CD4-positive, CD25-positive, alpha-beta regulatory T cell (primary cell): ENCODE results near the gene MRGPRG. TPM values are rescaled to one million over a fixed set of nuclear protein-coding genes. Genes with fewer than 3 reads are reported as not detected.

Experiments
- ATAC-seq, 2 donors: fragments of 150-1000 bp; cut with Tn5 transposase; one replicate each; pipeline ENCODE4 v1.10.0; 2021; ENCODE audit warnings: low read depth in 2 of 2, moderate number of reproducible peaks in 2 of 2, moderate library complexity in 1 of 2
- DNase-seq, 3 donors: peaks; one replicate each; pipeline versions ENCODE4 v3.0.0 to v3.0.0-alpha.2; 2012 to 2022; ENCODE audit warnings: mixed read lengths in 1 of 3
- H3K27ac ChIP-seq: one replicate; pipeline ENCODE4 v1.7.0; 2013; ENCODE audit warnings: mild to moderate bottlenecking, low read length; ENCODE audit not compliant: insufficient read depth, poor library complexity, severe bottlenecking
- H3K27me3 ChIP-seq: one replicate; pipeline ENCODE4 v1.7.0; 2013; ENCODE audit warnings: low read length; ENCODE audit not compliant: control insufficient read depth, insufficient read depth
- H3K36me3 ChIP-seq: one replicate; pipeline ENCODE4 v1.7.0; 2013; ENCODE audit warnings: mild to moderate bottlenecking, low read length, moderate library complexity; ENCODE audit not compliant: control insufficient read depth, insufficient read depth
- H3K4me1 ChIP-seq: 2 replicates; pipeline ENCODE4 v1.7.0; 2013; ENCODE audit warnings: mild to moderate bottlenecking, low read length; ENCODE audit not compliant: insufficient read depth, control insufficient read depth, poor library complexity, severe bottlenecking
- H3K4me3 ChIP-seq: one replicate; pipeline ENCODE4 v1.7.0; 2013; ENCODE audit warnings: low read depth, mild to moderate bottlenecking, low read length, moderate library complexity
- H3K9me3 ChIP-seq, 2 experiments: 1 replicate in 1 of 2; 2 replicates in 1 of 2; pipeline ENCODE4 v1.7.0; 2013; ENCODE audit warnings: low read length in 2 of 2, mild to moderate bottlenecking in 1 of 2, moderate library complexity in 1 of 2; ENCODE audit not compliant: control insufficient read depth in 2 of 2
- H3K27ac Mint-ChIP-seq, 3 donors: one replicate each; pipeline ENCODE4 v1.8.0; 2020 to 2022; ENCODE audit warnings: mild to moderate bottlenecking in 3 of 3, mixed read lengths in 3 of 3, moderate library complexity in 2 of 3
- H3K27me3 Mint-ChIP-seq: one replicate; pipeline ENCODE4 v1.8.0; 2022; ENCODE audit warnings: mild to moderate bottlenecking, mixed read lengths
- H3K36me3 Mint-ChIP-seq: one replicate; pipeline ENCODE4 v1.8.0; 2020; ENCODE audit warnings: mixed read lengths
- H3K4me1 Mint-ChIP-seq, 4 donors: one replicate each; pipeline ENCODE4 v1.8.0; 2020 to 2022; ENCODE audit warnings: mixed read lengths in 4 of 4, mild to moderate bottlenecking in 1 of 4
- H3K4me3 Mint-ChIP-seq, 4 donors: one replicate each; pipeline ENCODE4 v1.8.0; 2020 to 2022; ENCODE audit warnings: mild to moderate bottlenecking in 4 of 4, mixed read lengths in 4 of 4, moderate library complexity in 3 of 4
- H3K9me3 Mint-ChIP-seq, 7 donors: one replicate each; pipeline ENCODE4 v1.8.0; 2020 to 2022; ENCODE audit warnings: mixed read lengths in 7 of 7, mild to moderate bottlenecking in 3 of 7, moderate library complexity in 2 of 7
- polyA plus RNA-seq, 4 donors: library from polyadenylated mRNA; unstranded; fragments of 300-500 nt; fragmentation: Illumina TruSeq; gene quantifications; one replicate each; pipeline ENCODE4 v1.2.3, GENCODE V29; 2021
- total RNA-seq: library from RNA; stranded (reverse); gene quantifications from one replicate; pipeline ENCODE4 v1.2.3, GENCODE V29; 2022

Gene MRGPRG
- total and polyA plus RNA-seq, 5 donors from 2014 or later = not detected

GRCh38 chr11:3223932-3224381, 5.3 kb upstream of the MRGPRG start:
- H3K27me3 Mint-ChIP-seq = no peaks in the 10 kb centered on the region
- no peak for ATAC-seq

DNA sequence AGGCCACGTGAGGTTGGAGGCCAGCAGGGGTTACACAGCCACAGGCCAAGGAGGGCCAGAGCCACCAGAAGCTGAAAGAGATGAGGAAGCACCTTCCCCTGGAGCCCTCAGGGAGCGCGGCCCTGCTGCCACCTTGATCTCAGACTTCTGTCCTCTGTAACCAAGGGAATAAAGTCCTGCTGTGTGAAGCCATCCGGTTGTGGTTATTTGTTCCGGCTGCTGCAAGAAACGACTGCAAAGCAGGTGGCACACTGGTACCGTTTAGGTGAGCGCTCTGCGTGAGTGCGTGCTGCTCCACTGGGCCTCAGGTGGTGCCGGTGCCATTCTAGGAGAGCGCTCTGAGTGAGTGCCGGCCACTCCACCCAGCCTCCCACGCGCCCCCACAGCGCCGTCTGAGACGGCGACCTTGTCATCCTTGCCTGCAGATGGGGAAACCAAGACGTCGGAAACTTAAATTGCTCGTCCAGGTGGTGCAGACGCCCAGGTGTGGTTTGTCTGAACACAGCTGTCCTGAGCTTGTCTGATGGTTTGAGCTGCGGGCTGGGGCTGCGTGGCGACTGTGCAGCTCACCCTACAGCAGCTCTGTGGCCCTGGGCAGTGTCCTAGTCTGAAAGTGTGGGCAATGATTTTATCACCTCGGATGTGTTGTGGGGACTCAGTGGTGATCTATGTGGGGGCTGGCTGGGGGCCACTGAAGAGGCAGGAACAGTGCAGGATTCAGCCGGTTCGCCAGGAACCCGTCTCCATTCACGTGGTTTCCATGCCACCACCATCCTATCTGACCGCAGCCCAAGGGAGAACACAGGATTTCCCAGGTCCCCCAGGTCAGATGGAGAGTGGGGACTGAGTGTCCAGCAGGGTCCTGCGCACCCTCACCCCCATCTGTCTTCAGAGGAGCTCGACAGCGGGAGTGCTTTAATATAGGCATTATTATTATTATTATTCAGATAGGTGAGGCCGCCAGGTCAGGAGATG, 4.6 kb upstream of the MRGPRG start:
- H3K36me3 ChIP-seq = no peaks in the 10 kb centered on the region
- H3K4me1 Mint-ChIP-seq = peaks cover 0 to 7% (median 0%) of the 10 kb centered on the region in 4 donors
- H3K27ac ChIP-seq = no peak overlapping the region
- peak overlapping the region in 1 of 4 donors; percentile 5 for H3K4me3 Mint-ChIP-seq
- no peak for ATAC-seq
- peak in 2 of 3 donors; percentile 17 to 22 for DNase-seq
- H3K36me3 Mint-ChIP-seq = no peaks in the 10 kb centered on the region
- H3K4me1 ChIP-seq = no peaks in the 10 kb centered on the region
- no peaks in the 10 kb centered on the region for H3K27me3 ChIP-seq
- H3K9me3 Mint-ChIP-seq = no peaks in the 10 kb centered on the region
- H3K4me3 ChIP-seq = no peak overlapping the region
- H3K27ac Mint-ChIP-seq = no peak overlapping the region
- H3K9me3 ChIP-seq = no peaks in the 10 kb centered on the region
- no peaks in the 10 kb centered on the region for H3K27me3 Mint-ChIP-seq

More at GRCh38 chr11:3223932-3224381, 5.3 kb upstream of the MRGPRG start:
- no peaks in the 10 kb centered on the region for H3K27me3 ChIP-seq
- H3K9me3 ChIP-seq = no peaks in the 10 kb centered on the region
- H3K36me3 Mint-ChIP-seq = no peaks in the 10 kb centered on the region
- H3K27ac ChIP-seq = no peak overlapping the region
- no peaks in the 10 kb centered on the region for H3K36me3 ChIP-seq
- no peak overlapping the region for H3K4me3 Mint-ChIP-seq
- H3K4me3 ChIP-seq = no peak overlapping the region
- peak overlapping the region in 1 of 3 donors; percentile 78 for H3K27ac Mint-ChIP-seq
- DNase-seq = no peak
- H3K9me3 Mint-ChIP-seq = no peaks in the 10 kb centered on the region
- H3K4me1 ChIP-seq = no peaks in the 10 kb centered on the region
- H3K4me1 Mint-ChIP-seq = peaks cover 0 to 7% (median 0%) of the 10 kb centered on the region in 4 donors

- Mint-ChIP-seq H3K27ac (no peak overlapping the region), H3K36me3 (no peaks in the 10 kb centered on the region), H3K4me3 (no peak overlapping the region), H3K9me3 (no peaks in the 10 kb centered on the region), H3K4me1 (peaks cover 0 to 7% (median 0%) of the 10 kb centered on the region in 4 donors), H3K27me3 (no peaks in the 10 kb centered on the region)
- DNase-seq (no peak), ATAC-seq (no peak)
- no peaks in the 10 kb centered on the region for H3K36me3 ChIP-seq
- H3K4me3 ChIP-seq = no peak overlapping the region
- H3K27ac ChIP-seq = no peak overlapping the region
- H3K9me3 ChIP-seq = no peaks in the 10 kb centered on the region
- H3K4me1 ChIP-seq = no peaks in the 10 kb centered on the region
- H3K27me3 ChIP-seq = no peaks in the 10 kb centered on the region
Measured at GRCh38 chr11:3222003-3222855, 3.6 kb upstream of the MRGPRG start.

GRCh38 chr11:3221408-3222002, 2.9 kb upstream of the MRGPRG start:
- H3K9me3 Mint-ChIP-seq = no peaks in the 10 kb centered on the region
- ATAC-seq = no peak
- H3K36me3 ChIP-seq = no peaks in the 10 kb centered on the region
- H3K4me3 Mint-ChIP-seq = no peak overlapping the region
- no peak overlapping the region for H3K27ac ChIP-seq
- H3K9me3 ChIP-seq = no peaks in the 10 kb centered on the region
- no peak overlapping the region for H3K4me3 ChIP-seq
- H3K4me1 ChIP-seq = no peaks in the 10 kb centered on the region
- DNase-seq = no peak
- H3K27me3 ChIP-seq = no peaks in the 10 kb centered on the region
- H3K4me1 Mint-ChIP-seq = peaks cover 0 to 11% (median 0%) of the 10 kb centered on the region in 4 donors
- no peaks in the 10 kb centered on the region for H3K36me3 Mint-ChIP-seq
- no peaks in the 10 kb centered on the region for H3K27me3 Mint-ChIP-seq
- no peak overlapping the region for H3K27ac Mint-ChIP-seq

DNA sequence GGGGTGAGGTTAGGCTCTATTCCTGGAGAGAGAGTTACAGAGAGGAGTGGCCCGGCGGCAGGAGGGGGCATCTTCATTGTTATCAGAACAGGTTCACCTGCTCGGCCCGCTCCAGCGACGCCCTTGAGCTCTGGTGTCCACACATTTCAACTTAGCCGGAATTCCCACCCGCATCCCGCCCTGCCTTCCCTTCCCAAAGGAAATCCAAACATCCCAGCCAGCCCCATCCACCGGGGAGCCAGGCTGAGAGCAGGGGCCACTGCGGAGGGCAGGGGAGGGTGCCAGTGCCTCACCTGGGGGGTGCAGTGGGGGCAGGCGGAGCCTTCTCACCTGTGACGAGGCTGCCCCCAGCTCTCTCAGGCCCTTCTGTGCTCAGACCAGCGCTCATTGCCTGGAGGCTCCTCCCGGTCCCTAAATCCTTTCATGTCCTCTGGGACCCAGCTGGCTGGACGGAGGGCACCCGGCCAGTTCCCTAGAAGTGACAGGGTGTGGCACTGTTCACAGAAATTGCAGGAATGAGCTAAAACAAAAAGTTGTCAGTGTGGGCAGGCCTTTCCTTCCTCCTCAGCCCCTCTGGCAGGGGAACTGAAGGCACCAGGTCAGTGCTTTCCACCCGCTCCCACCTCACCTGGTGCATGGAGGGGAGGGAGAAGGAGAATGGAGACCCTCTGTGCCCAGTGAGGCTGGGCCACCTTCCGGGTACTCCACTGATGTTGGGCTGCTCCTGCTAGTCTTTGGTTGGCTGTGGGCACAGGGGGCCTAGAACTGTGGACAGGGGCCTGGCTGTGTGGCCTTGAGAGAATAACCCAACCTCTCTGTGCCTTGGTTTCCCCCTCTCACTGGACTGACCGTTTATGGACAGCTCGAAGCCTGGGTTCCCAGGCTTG, 2.2 kb upstream of the MRGPRG start:
- Histone ChIP-seq H3K36me3 (no peaks in the 10 kb centered on the region), H3K4me3 (no peak overlapping the region), H3K9me3 (no peaks in the 10 kb centered on the region), H3K27me3 (no peaks in the 10 kb centered on the region), H3K27ac (no peak overlapping the region), H3K4me1 (no peaks in the 10 kb centered on the region)
- peaks cover 0 to 11% (median 0%) of the 10 kb centered on the region in 4 donors for H3K4me1 Mint-ChIP-seq
- no peaks in the 10 kb centered on the region for H3K27me3 Mint-ChIP-seq
- ATAC-seq (no peak), DNase-seq (no peak)
- no peak overlapping the region for H3K4me3 Mint-ChIP-seq
- no peaks in the 10 kb centered on the region for H3K36me3 Mint-ChIP-seq
- H3K9me3 Mint-ChIP-seq = no peaks in the 10 kb centered on the region
- no peak overlapping the region for H3K27ac Mint-ChIP-seq

DNA sequence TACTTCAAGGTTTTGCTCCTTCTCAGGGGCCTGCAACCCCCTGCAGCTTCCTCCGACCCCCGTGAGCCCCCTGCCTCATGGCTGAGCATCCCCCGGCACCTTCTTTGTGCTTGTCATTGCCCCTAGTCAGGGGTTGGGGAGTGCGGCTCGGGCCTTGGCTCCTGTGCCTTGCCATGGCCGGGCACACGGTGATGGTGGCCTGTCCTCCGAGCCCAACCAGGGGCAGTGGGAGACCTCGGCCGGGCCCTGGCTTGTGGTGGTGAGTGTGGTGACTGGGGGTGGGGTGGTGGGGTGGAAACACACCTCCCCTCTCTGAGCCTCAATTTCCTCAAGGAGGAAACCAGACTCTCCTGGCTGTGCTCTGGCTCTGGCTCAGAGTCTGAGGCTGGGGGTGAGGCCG, 1.5 kb upstream of the MRGPRG start:
- ATAC-seq (no peak), DNase-seq (no peak)
- peaks cover 0 to 11% (median 0%) of the 10 kb centered on the region in 4 donors for H3K4me1 Mint-ChIP-seq
- Histone ChIP-seq H3K27ac (no peak overlapping the region), H3K36me3 (no peaks in the 10 kb centered on the region), H3K4me1 (no peaks in the 10 kb centered on the region), H3K27me3 (no peaks in the 10 kb centered on the region), H3K9me3 (no peaks in the 10 kb centered on the region), H3K4me3 (no peak overlapping the region)
- no peaks in the 10 kb centered on the region for H3K36me3 Mint-ChIP-seq
- no peaks in the 10 kb centered on the region for H3K27me3 Mint-ChIP-seq
- no peak overlapping the region for H3K27ac Mint-ChIP-seq
- no peaks in the 10 kb centered on the region for H3K9me3 Mint-ChIP-seq
- H3K4me3 Mint-ChIP-seq = no peak overlapping the region
